HepG2 (cell line): ENCODE measurements around the gene ARHGEF7. TPM values are rescaled to one million over a fixed set of nuclear protein-coding genes. Genes with fewer than 3 reads are reported as not detected.

Source experiments
- ATAC-seq: fragments of 200-7000 bp; cut with Tn5 transposase; 3 replicates; pipeline ENCODE4 v1.9.1; 2020; ENCODE audit warnings: mild to moderate bottlenecking, moderate library complexity
- BruUV-seq: library from RNA; stranded (reverse); fragments of 400-500 nt; replicated peaks from 2 replicates; lab custom pipeline; 2021; lab: Mats Ljungman, UMichigan
- CTCF ChIA-PET: fragments of 300-600 bp; formaldehyde crosslinking; extraction: SDS; loops from one replicate; lab custom pipeline; 2021; ENCODE audit warnings: low total read pairs, inconsistent platforms, low intra/inter-chr PET ratio; lab: Yijun Ruan, JAX
- POLR2A ChIA-PET: fragments of 350-600 bp; sonication (Branson Sonifier 250); formaldehyde crosslinking; loops from one replicate; lab custom pipeline; 2020; ENCODE audit warnings: antibody characterized with exemption, inconsistent platforms; lab: Yijun Ruan, JAX
- DNase-seq: peaks from one replicate; pipeline ENCODE4 v3.0.0-alpha.2; 2015; ENCODE audit warnings: low spot score
- FAIRE-seq: peaks from 3 replicates; lab custom pipeline; 2011; peaks lifted over from hg19 to GRCh38; lab: Jason Lieb, UNC
- H2AFZ ChIP-seq: one replicate; pipeline ENCODE4 v1.6.1; 2011; ENCODE audit warnings: low read length, inconsistent platforms
- H3K27ac ChIP-seq: fragments of 300-600 bp; 3 replicates; pipeline ENCODE4 v1.8.0; 2011; ENCODE audit warnings: mixed run types, mild to moderate bottlenecking, mixed read lengths, low read length, inconsistent platforms; ENCODE audit not compliant: insufficient read depth; ENCODE audit errors: extremely low read length
- H3K27me3 ChIP-seq, 2 experiments: fragments of 200-600 bp in 1 of 2; 2 replicates in 1 of 2; 3 replicates in 1 of 2; pipeline versions ENCODE4 v1.6.0 to v1.8.0; 2011; ENCODE audit warnings: low read length in 2 of 2, mild to moderate bottlenecking in 2 of 2, moderate library complexity in 2 of 2, inconsistent platforms in 1 of 2; ENCODE audit not compliant: insufficient read depth in 2 of 2, control insufficient read depth in 1 of 2
- H3K36me3 ChIP-seq, 2 experiments: fragments of 200-600 bp in 1 of 2; replicated peaks in 1 of 2; 2 replicates in 1 of 2; 3 replicates in 1 of 2; pipeline versions ENCODE4 v1.5.1 to v1.8.0; 2011; ENCODE audit warnings: low read length in 2 of 2, inconsistent platforms in 1 of 2; ENCODE audit not compliant: insufficient read depth in 2 of 2, control insufficient read depth in 1 of 2
- H3K4me1 ChIP-seq: 2 replicates; pipeline ENCODE4 v1.5.1; 2012; ENCODE audit warnings: low read length, inconsistent platforms; ENCODE audit not compliant: insufficient read depth
- H3K4me2 ChIP-seq: 2 replicates; pipeline ENCODE4 v1.6.0; 2011; ENCODE audit warnings: low read depth, low read length, inconsistent platforms
- H3K4me3 ChIP-seq, 3 experiments: fragments of 200-600 bp in 1 of 3; sonication (generic), shearing (Covaris generic) in 1 of 3; replicated peaks in 1 of 3; 2 replicates each; pipeline ENCODE4 v1.5.1; 2011 to 2016; ENCODE audit warnings: low read length in 3 of 3, inconsistent platforms in 2 of 3, low read depth in 2 of 3, mild to moderate bottlenecking in 2 of 3, control low read depth in 1 of 3, mixed read lengths in 1 of 3; ENCODE audit not compliant: insufficient read depth in 1 of 3
- H3K79me2 ChIP-seq: one replicate; pipeline ENCODE4 v1.6.1; 2011; ENCODE audit warnings: low read length, inconsistent platforms; ENCODE audit not compliant: insufficient read depth
- H3K9ac ChIP-seq: 2 replicates; pipeline ENCODE4 v1.6.0; 2011; ENCODE audit warnings: mild to moderate bottlenecking, low read depth, low read length, inconsistent platforms; ENCODE audit not compliant: insufficient read depth
- H3K9me3 ChIP-seq: 2 replicates; pipeline ENCODE4 v1.5.1; 2012; ENCODE audit warnings: mild to moderate bottlenecking, low read length
- H4K20me1 ChIP-seq: 2 replicates; pipeline ENCODE4 v1.6.0; 2011; ENCODE audit warnings: inconsistent platforms, mild to moderate bottlenecking, low read length, moderate library complexity; ENCODE audit not compliant: insufficient read depth
- ETV5 ChIP-seq: IDR thresholded peaks from 2 replicates; pipeline ENCODE4 v1.6.1; 2018; ENCODE audit warnings: missing biosample characterization, missing genetic modification reagents, inconsistent platforms, borderline replicate concordance
- MED13 ChIP-seq: sonication (generic); formaldehyde crosslinking; IDR thresholded peaks from 2 replicates; pipeline ENCODE4 v1.5.0; 2020; ENCODE audit warnings: missing genetic modification reagents
- ZC3H13 ChIP-seq: sonication (generic); formaldehyde crosslinking; IDR thresholded peaks from 2 replicates; pipeline ENCODE4 v1.8.1; 2023; ENCODE audit warnings: mild to moderate bottlenecking, missing genetic modification reagents, moderate library complexity
- ZFP37 ChIP-seq: sonication (generic); formaldehyde crosslinking; IDR thresholded peaks from 2 replicates; pipeline ENCODE4 v1.4.0; 2020; ENCODE audit warnings: missing genetic modification reagents, borderline replicate concordance
- ZNF124 ChIP-seq: sonication (generic); formaldehyde crosslinking; IDR thresholded peaks from 2 replicates; pipeline ENCODE4 v1.4.0; 2020; ENCODE audit warnings: missing genetic modification reagents
- ZNF230 ChIP-seq: sonication (generic); formaldehyde crosslinking; IDR thresholded peaks from 2 replicates; pipeline ENCODE4 v1.4.0; 2020; ENCODE audit warnings: mild to moderate bottlenecking, missing genetic modification reagents
- ZNF562 ChIP-seq: sonication (generic); formaldehyde crosslinking; IDR thresholded peaks from 2 replicates; pipeline ENCODE4 v1.8.0; 2022; ENCODE audit warnings: missing genetic modification reagents, borderline replicate concordance
- WGBS: methylation state at CpG from one replicate; pipeline ENCODE4 v1.1.6; 2017; ENCODE audit warnings: low lambda C conversion rate; 5-methylcytosine and 5-hydroxymethylcytosine counted together
- in situ Hi-C: cut with HindIII; loops from 2 replicates; pipeline ENCODE4 v1.10.0; 2017; ENCODE audit warnings: low pct_unique_long_range_greater_than_20kb; ENCODE audit not compliant: extremely low pct_ligation_motif_present
- intact Hi-C: fragments of 100-400 bp; cut with micrococcal nuclease; formaldehyde crosslinking; loops from one replicate; pipeline ENCODE4 v1.10.0; 2022; ENCODE audit not compliant: unreplicated experiment
- polyA plus RNA-seq, 8 experiments: library from polyadenylated mRNA; depleted of rRNA in 3 of 8; stranded (reverse) in 7 of 8; unstranded in 1 of 8; fragments of >200 nt; fragmentation: Illumina TruSeq in 4 of 8; extraction: Trizol in 4 of 8; gene quantifications; 2 replicates each; pipeline versions ENCODE4 v1.2.1 to v1.2.3, GENCODE V29; 2011 to 2016; ENCODE audit warnings: low read depth in 4 of 8, missing spikeins in 1 of 8, mixed read lengths in 1 of 8; ENCODE audit not compliant: insufficient read depth in 1 of 8
- total RNA-seq, 5 experiments: library from RNA; depleted of rRNA; stranded (reverse); fragments of >200 nt; fragmentation: Illumina TruSeq; extraction: Trizol; gene quantifications; 2 replicates each; pipeline ENCODE4 v1.2.3, GENCODE V29; 2016; ENCODE audit warnings: low read depth in 1 of 5
- TF ChIP-seq, protein P1 (sequence below): sonication (generic); IDR thresholded peaks from 2 replicates; pipeline ENCODE4 v1.6.1; 2016; ENCODE audit warnings: low read depth, borderline replicate concordance
- TF ChIP-seq, protein P2 (sequence below): sonication (generic); formaldehyde crosslinking; IDR thresholded peaks from 2 replicates; pipeline ENCODE4 v1.4.0; 2020; ENCODE audit warnings: missing genetic modification reagents, low read depth, mild to moderate bottlenecking, borderline replicate concordance
- TF ChIP-seq, protein P3 (sequence below): sonication (generic); formaldehyde crosslinking; IDR thresholded peaks from 2 replicates; pipeline ENCODE4 v1.4.0; 2020; ENCODE audit warnings: missing genetic modification reagents, borderline replicate concordance

Gene ARHGEF7
- total and polyA plus RNA-seq, 2 of the 13 experiments (the other 11 are each of a cell fraction or from before 2014, with no cell fraction given) = 15.7 to 22.3 TPM

DNA sequence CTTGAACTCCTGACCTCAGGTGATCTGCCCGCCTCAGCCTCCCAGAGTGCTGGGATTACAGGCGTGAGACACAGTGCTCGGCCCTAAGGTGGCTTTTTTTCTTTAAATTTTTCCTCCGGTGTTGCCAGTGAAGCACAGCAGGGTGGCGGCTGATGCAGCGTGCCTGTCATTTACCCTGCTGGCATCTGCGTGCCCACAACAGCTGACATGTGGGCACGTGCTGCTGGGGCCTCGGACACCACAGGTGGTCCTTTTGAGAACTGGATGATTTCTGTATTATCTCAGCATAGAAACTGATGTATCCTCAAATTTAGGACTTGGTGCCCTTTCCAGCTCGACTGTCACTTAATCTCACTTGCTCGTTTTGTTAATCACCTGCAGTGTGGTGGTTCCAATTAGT lies 174.1 kb downstream of the ARHGEF7 start:
- H3K4me3 ChIP-seq = no peak overlapping the region
- H3K4me2 ChIP-seq = no peak overlapping the region
- H3K27ac ChIP-seq = no peak overlapping the region
- H3K4me1 ChIP-seq = no peaks in the 10 kb centered on the region
- intact Hi-C loops (no loop called here), in situ Hi-C loops (no loop called here)
- ChIA-PET CTCF (no interaction called here), POLR2A (no interaction called here)
- H3K27me3 ChIP-seq = no peaks in the 10 kb centered on the region
- 96% methylated on average over 11 of the region's 11 CpGs for WGBS
- no TSS peak for BruUV-seq
- FAIRE-seq (no peak), ATAC-seq (no peak), DNase-seq (no peak)
- TF ChIP-seq, protein P1, sequence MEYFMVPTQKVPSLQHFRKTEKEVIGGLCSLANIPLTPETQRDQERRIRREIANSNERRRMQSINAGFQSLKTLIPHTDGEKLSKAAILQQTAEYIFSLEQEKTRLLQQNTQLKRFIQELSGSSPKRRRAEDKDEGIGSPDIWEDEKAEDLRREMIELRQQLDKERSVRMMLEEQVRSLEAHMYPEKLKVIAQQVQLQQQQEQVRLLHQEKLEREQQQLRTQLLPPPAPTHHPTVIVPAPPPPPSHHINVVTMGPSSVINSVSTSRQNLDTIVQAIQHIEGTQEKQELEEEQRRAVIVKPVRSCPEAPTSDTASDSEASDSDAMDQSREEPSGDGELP = no peak
- TF ChIP-seq, protein P2, sequence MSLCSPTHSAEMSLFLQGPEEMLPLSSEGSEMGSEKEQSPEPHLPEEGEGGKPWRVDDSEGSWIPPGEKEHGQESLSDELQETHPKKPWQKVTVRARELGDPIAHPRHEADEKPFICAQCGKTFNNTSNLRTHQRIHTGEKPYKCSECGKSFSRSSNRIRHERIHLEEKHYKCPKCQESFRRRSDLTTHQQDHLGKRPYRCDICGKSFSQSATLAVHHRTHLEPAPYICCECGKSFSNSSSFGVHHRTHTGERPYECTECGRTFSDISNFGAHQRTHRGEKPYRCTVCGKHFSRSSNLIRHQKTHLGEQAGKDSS (CRISPR knock-in tag) = no peak
- TF ChIP-seq MED13 (no peak), ZNF124 (CRISPR knock-in tag) (no peak), ETV5 (CRISPR knock-in tag) (no peak), ZNF230 (CRISPR knock-in tag) (no peak), ZC3H13 (no peak), ZFP37 (CRISPR knock-in tag) (no peak), ZNF562 (CRISPR knock-in tag) (no peak)
- TF ChIP-seq, protein P3, sequence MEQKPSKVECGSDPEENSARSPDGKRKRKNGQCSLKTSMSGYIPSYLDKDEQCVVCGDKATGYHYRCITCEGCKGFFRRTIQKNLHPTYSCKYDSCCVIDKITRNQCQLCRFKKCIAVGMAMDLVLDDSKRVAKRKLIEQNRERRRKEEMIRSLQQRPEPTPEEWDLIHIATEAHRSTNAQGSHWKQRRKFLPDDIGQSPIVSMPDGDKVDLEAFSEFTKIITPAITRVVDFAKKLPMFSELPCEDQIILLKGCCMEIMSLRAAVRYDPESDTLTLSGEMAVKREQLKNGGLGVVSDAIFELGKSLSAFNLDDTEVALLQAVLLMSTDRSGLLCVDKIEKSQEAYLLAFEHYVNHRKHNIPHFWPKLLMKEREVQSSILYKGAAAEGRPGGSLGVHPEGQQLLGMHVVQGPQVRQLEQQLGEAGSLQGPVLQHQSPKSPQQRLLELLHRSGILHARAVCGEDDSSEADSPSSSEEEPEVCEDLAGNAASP = no peak
- H3K9ac ChIP-seq = no peak overlapping the region
- no peaks in the 10 kb centered on the region for H3K9me3 ChIP-seq
- no peak overlapping the region for H2AFZ ChIP-seq
- H3K79me2 ChIP-seq = no peaks in the 10 kb centered on the region
- peaks cover 23 to 79% of the 10 kb centered on the region in 2 experiments for H3K36me3 ChIP-seq
- H4K20me1 ChIP-seq = no peaks in the 10 kb centered on the region
